Tibial nerve (tissue), 4 donors: Measurements from ENCODE around the gene ATG14. TPM values are rescaled to one million over a fixed set of nuclear protein-coding genes. Genes with fewer than 3 reads are reported as not detected.
"Not testable (repeated sequence)": the region's sequence is repeated elsewhere in the genome, so short reads cannot be mapped to it uniquely, and the experiment has no call there.

Experiments used
- DNase-seq, 2 donors: peaks; one replicate each; pipeline ENCODE4 v3.0.0-alpha.2; 2019; ENCODE audit warnings: low spot score in 2 of 2
- H3K27ac ChIP-seq, 4 donors: fragments of 200-600 bp; sonication (generic) in 3 of 4; one replicate each; pipeline ENCODE4 v1.5.1; 2017 to 2019; ENCODE audit warnings: mild to moderate bottlenecking in 1 of 4
- H3K27me3 ChIP-seq, 2 donors: fragments of 200-600 bp; sonication (generic) in 1 of 2; one replicate each; pipeline versions ENCODE4 v1.5.1 to v1.6.0; 2017 to 2019
- H3K36me3 ChIP-seq, 3 donors: fragments of 200-600 bp; sonication (generic); one replicate each; pipeline ENCODE4 v1.5.1; 2018 to 2019
- H3K4me1 ChIP-seq, 4 donors: fragments of 200-600 bp; sonication (generic) in 3 of 4; one replicate each; pipeline ENCODE4 v1.5.1; 2017 to 2019
- H3K4me3 ChIP-seq, 4 donors: fragments of 200-600 bp; sonication (generic) in 3 of 4; one replicate each; pipeline ENCODE4 v1.5.1; 2017 to 2019; ENCODE audit warnings: mild to moderate bottlenecking in 1 of 4, moderate library complexity in 1 of 4
- H3K9me3 ChIP-seq, 4 donors: fragments of 200-600 bp; sonication (generic) in 3 of 4; one replicate each; pipeline ENCODE4 v1.5.1; 2017 to 2019
- EP300 ChIP-seq, 2 donors: sonication (generic); formaldehyde crosslinking; IDR thresholded peaks; one replicate each; pipeline ENCODE4 v1.6.1; 2017; ENCODE audit warnings: antibody characterized with exemption in 2 of 2, mild to moderate bottlenecking in 1 of 2
- POLR2A ChIP-seq, 2 donors: fragments of 450-650 bp; IDR thresholded peaks; one replicate each; pipeline ENCODE4 v1.6.1; 2017; ENCODE audit warnings: antibody characterized with exemption in 2 of 2, mild to moderate bottlenecking in 2 of 2, moderate library complexity in 2 of 2
- WGBS, 2 donors: methylation state at CpG; one replicate each; pipeline ENCODE4 v1.1.5; 2018; 5-methylcytosine and 5-hydroxymethylcytosine counted together
- total RNA-seq, 4 donors: library from RNA; depleted of rRNA; stranded (reverse); fragments of >200 nt; gene quantifications; one replicate each; pipeline ENCODE4 v1.1.0, GENCODE V29; 2016
- TF ChIP-seq, protein P1 (sequence below), 5 experiments: fragments of 200-600 bp in 3 of 5; fragments of 450-650 bp in 2 of 5; sonication (generic) in 3 of 5; IDR thresholded peaks; one replicate each; pipeline ENCODE4 v1.5.1; 2016 to 2019; ENCODE audit warnings: antibody characterized with exemption in 5 of 5, mild to moderate bottlenecking in 3 of 5, moderate library complexity in 2 of 5

ATG14 gene
- total RNA-seq, 4 donors from 2014 or later, result 10.8 to 18.4 (median 14.7) TPM

DNA sequence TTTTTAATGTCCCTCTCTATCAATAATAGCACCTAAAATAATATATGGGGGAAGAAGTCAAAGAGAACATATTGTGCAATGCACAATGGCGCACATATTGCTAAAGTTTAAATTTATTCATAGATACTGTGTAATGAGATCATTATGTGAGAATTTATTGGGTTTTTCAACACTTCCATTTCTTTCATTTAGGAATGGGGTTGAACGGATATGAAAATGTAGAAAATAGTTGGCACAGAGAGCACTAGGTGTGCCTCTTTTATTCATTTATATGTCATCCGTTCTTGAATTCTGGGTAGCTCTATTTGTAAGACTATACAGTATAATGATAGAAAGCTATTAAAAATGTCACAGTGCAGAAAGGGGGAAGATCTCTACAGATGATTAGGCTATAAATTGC lies 63.9 kb downstream of the ATG14 start:
- TF ChIP-seq POLR2A (IDR thresholded peaks at IDR 0.05) (no peak), EP300 (IDR thresholded peaks at IDR 0.05) (no peak)
- TF ChIP-seq, protein P1, sequence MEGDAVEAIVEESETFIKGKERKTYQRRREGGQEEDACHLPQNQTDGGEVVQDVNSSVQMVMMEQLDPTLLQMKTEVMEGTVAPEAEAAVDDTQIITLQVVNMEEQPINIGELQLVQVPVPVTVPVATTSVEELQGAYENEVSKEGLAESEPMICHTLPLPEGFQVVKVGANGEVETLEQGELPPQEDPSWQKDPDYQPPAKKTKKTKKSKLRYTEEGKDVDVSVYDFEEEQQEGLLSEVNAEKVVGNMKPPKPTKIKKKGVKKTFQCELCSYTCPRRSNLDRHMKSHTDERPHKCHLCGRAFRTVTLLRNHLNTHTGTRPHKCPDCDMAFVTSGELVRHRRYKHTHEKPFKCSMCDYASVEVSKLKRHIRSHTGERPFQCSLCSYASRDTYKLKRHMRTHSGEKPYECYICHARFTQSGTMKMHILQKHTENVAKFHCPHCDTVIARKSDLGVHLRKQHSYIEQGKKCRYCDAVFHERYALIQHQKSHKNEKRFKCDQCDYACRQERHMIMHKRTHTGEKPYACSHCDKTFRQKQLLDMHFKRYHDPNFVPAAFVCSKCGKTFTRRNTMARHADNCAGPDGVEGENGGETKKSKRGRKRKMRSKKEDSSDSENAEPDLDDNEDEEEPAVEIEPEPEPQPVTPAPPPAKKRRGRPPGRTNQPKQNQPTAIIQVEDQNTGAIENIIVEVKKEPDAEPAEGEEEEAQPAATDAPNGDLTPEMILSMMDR (IDR thresholded peaks at IDR 0.05), result no peak
- Histone ChIP-seq H3K27ac (no peak overlapping the region), H3K27me3 (no peaks in the 10 kb centered on the region), H3K9me3 (no peaks in the 10 kb centered on the region), H3K4me1 (peaks cover 0 to 18% (median 2%) of the 10 kb centered on the region in 4 donors), H3K36me3 (peaks cover 0 to 24% (median 0%) of the 10 kb centered on the region in 3 donors), H3K4me3 (no peak overlapping the region)
- WGBS, 2 donors, result 78 to 88% methylated on average over 3 of the region's 3 CpGs
- DNase-seq, result no peak

DNA sequence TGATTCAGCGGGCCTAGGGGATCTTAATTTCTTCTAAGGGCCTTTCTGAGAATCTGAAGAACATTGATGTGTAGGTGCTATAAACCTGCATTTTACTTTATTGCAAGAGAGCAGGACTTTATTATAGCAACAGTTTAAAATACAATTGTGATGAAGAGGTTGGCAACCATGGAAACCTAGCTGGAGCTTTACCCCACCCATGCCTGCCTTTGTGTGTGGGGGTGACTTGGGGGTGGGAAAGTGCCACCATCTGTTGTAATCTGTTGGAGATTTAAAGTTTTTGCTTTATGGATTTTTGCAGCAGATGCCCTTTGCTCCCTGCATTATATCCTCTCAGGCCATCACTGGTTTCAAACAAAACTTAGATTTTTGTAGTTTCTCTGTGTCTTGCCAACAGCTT lies 64.6 kb downstream of the ATG14 start:
- Histone ChIP-seq H3K27me3 (no peaks in the 10 kb centered on the region), H3K36me3 (peaks cover 0 to 17% (median 0%) of the 10 kb centered on the region in 3 donors), H3K9me3 (no peaks in the 10 kb centered on the region), H3K4me1 (peaks cover 0 to 18% (median 2%) of the 10 kb centered on the region in 4 donors), H3K27ac (no peak overlapping the region), H3K4me3 (no peak overlapping the region)
- no peak for DNase-seq
- 87 to 88% methylated on average over 1 of the region's 1 CpG for WGBS, 2 donors
- TF ChIP-seq EP300 (IDR thresholded peaks at IDR 0.05), result no peak
- TF ChIP-seq, protein P1 (IDR thresholded peaks at IDR 0.05), result no peak
- no peak for TF ChIP-seq POLR2A (IDR thresholded peaks at IDR 0.05)

DNA sequence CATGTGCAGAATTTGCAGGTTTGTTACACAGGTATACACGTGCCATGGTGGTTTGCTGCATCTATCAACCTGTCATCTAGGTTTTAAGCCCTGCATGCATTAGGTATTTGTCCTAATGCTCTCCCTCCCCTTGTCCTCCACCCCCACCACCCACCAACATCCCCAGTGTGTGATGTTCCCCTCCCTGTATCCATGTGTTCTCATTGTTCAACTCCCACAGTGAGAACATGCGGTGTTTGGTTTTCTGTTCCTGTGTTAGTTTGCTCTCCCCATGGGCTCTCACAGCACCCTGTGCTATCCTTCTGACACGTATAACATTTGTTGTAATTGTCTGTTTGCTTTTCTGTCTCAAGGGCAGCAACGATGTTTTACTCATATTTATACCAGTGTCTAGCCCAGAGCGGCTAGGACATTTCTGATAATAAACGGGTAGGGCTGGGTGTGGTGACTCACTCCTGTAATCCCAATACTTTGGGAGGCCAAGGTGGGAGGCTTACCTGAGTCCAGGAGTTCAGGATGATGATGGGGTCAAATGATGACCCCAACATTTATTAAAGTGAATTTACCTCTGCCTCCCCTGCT lies 67.0 kb downstream of the ATG14 start:
- not testable (repeated sequence) for DNase-seq, H3K4me3 ChIP-seq, H3K27ac ChIP-seq, H3K9me3 ChIP-seq, H3K27me3 ChIP-seq, H3K36me3 ChIP-seq
- 82 to 85% methylated on average over 6 of the region's 6 CpGs for WGBS, 2 donors
- H3K4me1 ChIP-seq, result peaks cover 0 to 29% (median 4%) of the 10 kb centered on the region in 4 donors

DNA sequence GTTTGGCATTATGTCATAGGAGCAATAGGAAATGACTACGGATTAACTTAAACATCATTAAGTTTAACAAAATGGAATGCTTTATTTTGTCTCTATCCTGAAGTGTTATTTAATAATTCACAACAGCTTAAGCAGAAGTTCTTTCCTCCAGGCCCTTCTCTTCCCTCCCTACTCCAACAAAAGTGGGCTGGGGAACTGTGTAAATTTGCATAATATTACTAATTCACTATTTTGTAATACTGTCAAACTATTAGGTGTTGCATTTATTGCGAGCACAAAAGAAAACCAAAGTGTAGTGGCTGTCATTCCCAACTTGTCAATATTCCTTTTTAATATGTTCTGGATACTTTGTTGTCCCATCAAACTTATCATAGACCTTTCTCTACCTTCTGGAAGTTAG lies 69.8 kb downstream of the ATG14 start:
- DNase-seq, result no peak
- Histone ChIP-seq H3K9me3 (no peaks in the 10 kb centered on the region), H3K36me3 (no peaks in the 10 kb centered on the region), H3K4me3 (no peak overlapping the region), H3K4me1 (peaks cover 0 to 23% (median 2%) of the 10 kb centered on the region in 4 donors), H3K27ac (no peak overlapping the region), H3K27me3 (no peaks in the 10 kb centered on the region)
- 72 to 74% methylated on average over 2 of the region's 2 CpGs for WGBS, 2 donors
- no peak for TF ChIP-seq EP300 (IDR thresholded peaks at IDR 0.05)
- TF ChIP-seq, protein P1 (IDR thresholded peaks at IDR 0.05), result no peak
- TF ChIP-seq POLR2A (IDR thresholded peaks at IDR 0.05), result no peak

DNA sequence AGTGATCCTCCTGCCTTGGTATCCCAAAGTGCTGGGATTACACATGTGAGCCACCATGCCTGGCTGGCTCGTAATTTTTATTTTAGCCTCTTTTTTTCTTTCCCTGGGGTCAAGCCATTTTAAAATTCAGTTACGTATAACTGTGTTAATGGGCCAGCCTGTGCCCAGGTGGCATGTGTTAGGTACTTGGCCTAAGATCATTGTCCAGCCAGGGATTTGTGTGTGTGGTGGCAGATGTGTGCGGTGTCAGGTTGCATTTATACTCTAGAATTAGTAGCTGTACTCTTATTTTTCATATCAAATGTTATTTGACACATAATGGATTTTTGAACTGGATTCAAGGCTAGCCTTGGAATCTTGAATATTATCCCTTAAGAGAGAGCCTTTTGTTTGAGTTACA lies 71.1 kb downstream of the ATG14 start:
- Histone ChIP-seq H3K36me3 (no peaks in the 10 kb centered on the region), H3K9me3 (no peaks in the 10 kb centered on the region), H3K27ac (no peak overlapping the region), H3K27me3 (no peaks in the 10 kb centered on the region), H3K4me1 (peaks cover 0 to 21% (median 3%) of the 10 kb centered on the region in 4 donors), H3K4me3 (no peak overlapping the region)
- WGBS, 2 donors, result 95 to 96% methylated on average over 3 of the region's 3 CpGs
- TF ChIP-seq POLR2A (IDR thresholded peaks at IDR 0.05) (no peak), EP300 (IDR thresholded peaks at IDR 0.05) (no peak)
- TF ChIP-seq, protein P1 (IDR thresholded peaks at IDR 0.05), result no peak
- no peak for DNase-seq
